Loucy (cell line): ENCODE data around the gene IL1RN.

ENCODE experiments used
- EZH2phosphoT487 ChIP-seq: fragments of 200-600 bp; IDR thresholded peaks from 2 replicates; pipeline ENCODE4 v1.6.1; 2018; ENCODE audit warnings: antibody characterized with exemption, mild to moderate bottlenecking, moderate library complexity, borderline replicate concordance
- TF ChIP-seq, protein P1 (sequence below): fragments of 200-600 bp; sonication (generic); conservative IDR thresholded peaks from 2 replicates; pipeline ENCODE4 v1.5.1; 2014; ENCODE audit warnings: mild to moderate bottlenecking, antibody characterized with exemption, low read length

DNA sequence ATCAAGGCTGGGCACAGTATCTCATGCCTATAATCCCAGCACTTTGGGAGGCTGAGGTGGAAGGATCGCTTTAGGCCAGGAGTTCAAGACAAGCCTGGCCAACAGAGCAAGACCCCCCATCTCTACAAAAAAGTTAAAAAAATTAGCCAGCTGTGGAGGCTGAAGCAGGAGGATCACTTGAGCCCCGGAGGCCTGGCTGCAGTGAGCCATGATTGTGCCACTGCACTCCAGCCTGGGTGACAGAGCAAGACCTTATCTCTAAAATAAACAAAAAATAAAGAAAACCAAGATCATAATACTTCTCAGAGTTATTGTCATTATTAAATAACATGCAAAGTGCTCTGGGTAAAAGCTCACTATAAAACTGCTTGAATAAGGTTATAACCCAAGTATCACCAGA lies 14.9 kb downstream of the IL1RN start:
- TF ChIP-seq, protein P1, sequence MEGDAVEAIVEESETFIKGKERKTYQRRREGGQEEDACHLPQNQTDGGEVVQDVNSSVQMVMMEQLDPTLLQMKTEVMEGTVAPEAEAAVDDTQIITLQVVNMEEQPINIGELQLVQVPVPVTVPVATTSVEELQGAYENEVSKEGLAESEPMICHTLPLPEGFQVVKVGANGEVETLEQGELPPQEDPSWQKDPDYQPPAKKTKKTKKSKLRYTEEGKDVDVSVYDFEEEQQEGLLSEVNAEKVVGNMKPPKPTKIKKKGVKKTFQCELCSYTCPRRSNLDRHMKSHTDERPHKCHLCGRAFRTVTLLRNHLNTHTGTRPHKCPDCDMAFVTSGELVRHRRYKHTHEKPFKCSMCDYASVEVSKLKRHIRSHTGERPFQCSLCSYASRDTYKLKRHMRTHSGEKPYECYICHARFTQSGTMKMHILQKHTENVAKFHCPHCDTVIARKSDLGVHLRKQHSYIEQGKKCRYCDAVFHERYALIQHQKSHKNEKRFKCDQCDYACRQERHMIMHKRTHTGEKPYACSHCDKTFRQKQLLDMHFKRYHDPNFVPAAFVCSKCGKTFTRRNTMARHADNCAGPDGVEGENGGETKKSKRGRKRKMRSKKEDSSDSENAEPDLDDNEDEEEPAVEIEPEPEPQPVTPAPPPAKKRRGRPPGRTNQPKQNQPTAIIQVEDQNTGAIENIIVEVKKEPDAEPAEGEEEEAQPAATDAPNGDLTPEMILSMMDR = no peak
- no peak for TF ChIP-seq EZH2phosphoT487
